GM21360 (cell line): ENCODE results near the gene FAM210A.
"Not testable (repeated sequence)": the region's sequence is repeated elsewhere in the genome, so short reads cannot be mapped to it uniquely, and the experiment has no call there.

ENCODE experiments used
- ATAC-seq: cut with Tn5 transposase; IDR thresholded peaks from one replicate; pipeline ENCODE4 v1.9.1; 2021; ENCODE audit warnings: mild to moderate bottlenecking, moderate library complexity; ENCODE audit not compliant: unreplicated experiment

The FAM210A gene, protein sequence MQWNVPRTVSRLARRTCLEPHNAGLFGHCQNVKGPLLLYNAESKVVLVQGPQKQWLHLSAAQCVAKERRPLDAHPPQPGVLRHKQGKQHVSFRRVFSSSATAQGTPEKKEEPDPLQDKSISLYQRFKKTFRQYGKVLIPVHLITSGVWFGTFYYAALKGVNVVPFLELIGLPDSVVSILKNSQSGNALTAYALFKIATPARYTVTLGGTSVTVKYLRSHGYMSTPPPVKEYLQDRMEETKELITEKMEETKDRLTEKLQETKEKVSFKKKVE

DNA sequence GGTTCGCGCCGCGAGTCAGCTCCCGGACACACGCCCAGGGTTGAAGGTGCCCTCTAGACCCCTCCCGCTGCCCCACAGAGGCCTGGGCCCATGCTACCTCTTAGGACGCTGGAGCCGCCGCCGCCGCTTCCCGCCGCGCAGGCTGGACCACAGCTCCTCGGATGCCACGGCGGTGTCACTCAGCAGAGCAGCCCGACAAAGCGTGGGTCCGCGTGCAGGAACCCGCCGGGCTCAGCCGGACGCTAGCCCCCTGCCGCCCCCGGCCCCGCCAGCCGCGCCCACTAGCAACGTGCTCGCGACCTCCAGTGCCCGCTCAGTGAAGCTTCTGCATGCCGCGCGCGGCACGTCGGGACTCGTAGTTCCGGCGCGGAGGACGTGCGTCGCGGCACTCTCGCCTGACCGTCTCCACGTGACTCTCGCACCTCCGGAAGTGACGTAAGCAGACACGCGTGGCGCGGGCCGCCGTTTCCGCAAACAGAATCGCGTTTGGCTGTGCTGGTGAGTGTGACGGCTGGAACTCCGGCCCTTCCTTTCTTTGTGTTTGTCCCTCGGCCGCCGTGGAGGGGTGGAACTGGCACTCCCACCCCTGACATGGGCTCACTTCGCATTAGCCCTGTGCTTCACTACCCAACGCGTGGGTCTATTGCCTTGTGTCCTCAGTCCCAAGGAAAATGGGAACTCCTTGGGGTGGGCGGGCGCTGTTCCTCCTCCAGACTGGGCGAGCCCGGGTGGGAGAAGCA, at the start of gene FAM210A, which contains the start of gene RNMT:
Gene FAM210A (minus strand): TSS at position 327 of the 740 bp plus-strand sequence. CDS start 44,481 bp downstream, outside the sequence.
Gene RNMT (plus strand): TSS at position 442 of the 740 bp plus-strand sequence. CDS start 4,845 bp downstream, outside the sequence.
- peak; percentile 86 for ATAC-seq

DNA sequence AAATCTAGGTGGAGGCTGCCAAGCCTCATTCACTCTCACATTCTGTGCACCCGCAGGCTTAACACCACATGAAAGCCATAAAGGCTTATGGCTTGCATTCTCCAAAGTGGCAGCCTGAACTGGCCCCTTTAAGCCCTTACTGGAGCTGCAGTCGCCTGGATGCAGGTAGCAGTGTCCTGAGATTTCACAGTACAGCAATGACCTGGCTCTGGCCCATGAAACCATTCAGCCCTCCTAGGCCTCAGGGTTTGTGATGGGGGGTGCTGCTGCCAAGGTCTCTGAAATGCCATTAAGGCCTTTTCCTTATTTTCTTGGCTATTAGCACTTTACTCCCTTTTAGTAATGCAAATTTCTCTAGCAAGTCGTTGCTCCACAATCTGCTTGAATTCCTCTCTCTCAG, 48.7 kb upstream of the FAM210A start:
- no peak for ATAC-seq

DNA sequence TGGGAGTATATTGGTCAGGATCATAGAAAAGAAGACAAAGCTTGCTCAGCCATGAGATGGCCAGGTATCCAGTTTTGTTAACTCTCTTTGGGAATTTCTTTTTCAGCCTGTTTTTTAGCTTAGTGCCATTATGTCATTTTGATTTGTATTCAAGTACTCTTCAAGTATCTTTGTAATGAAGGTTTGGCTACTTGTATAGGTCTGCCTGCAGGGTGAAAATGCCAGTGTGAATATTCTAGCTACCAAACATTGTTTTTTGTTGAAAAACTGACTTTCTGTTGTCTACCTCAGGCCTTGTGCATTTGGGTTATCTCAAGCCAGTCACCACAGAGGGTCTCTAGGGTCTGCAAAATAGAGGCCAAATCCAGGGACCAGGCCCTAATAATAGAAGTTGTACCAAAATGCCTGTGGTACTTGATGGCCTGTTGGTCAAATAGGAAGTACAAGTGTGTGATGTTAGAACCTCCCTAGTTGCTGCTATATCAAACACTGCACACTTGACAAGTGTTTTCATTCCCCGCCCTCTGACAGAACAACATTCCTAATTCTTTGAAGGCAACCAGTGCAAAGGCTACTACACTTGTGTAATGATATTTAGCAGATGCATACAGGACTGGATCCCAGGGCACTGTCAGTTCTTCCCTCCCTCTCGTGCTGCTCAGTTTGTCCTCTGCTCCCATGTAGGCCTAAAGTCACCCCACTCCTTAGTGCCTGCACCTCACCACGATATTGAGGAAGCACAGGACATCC, 36.5 kb upstream of the FAM210A start:
- no peak for ATAC-seq

DNA sequence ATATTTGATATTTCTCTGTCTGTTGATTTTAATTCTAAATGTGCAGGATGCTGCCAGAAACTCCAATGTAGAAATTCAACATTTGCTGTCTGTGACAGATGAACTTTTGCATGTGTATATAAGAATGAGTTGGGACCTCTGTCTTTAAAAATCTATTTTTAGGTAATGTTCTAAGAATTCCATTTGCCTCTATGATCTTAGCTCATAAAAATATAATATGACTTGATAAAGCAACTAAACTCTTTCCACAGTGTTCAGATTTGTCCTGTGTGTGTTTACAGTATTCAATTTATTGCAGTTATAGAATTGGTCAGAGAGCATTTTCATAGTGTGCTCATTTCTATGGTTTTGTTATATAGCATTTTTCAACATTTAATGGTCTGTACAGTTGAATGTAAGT, 33.7 kb upstream of the FAM210A start:
- no peak for ATAC-seq

DNA sequence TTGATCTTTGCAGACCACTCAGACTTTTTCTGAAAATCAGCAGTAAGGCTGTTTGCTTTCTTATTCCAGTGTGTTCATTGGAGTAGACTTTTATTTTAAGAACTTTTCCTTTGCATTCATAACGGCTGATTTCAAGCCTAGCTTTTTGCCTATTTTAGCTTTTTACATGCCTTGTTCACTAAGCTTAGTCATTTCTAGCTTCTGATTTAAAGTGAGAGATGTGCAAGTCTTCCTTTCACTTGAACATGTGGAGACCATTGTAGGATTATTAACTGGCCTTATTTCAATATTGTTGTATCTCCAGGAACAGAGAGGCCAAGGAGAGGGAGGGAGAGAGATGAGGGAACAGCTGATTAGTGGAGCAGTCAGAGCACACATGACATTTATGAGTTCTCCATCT, 32.3 kb upstream of the FAM210A start:
- no peak for ATAC-seq

DNA sequence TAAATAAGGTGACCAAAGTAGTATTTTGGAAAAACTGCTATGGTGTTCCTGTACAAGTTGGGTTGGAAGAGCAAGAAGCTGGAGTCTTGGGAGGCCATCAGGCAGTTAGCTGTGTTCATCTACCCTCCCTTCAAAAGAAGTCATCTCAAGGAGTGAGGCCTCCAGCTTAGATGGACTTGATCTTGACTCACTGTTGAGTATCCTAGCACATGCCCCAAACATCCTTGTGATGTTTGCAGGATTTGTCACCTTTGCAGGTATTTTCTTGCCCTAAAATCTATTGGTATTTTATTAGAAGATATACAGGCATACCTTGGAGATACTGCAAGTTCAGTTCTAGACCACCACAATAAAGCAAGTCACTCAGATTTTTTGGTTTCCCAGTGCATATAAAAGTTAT, 30.3 kb upstream of the FAM210A start:
- ATAC-seq, result no peak

DNA sequence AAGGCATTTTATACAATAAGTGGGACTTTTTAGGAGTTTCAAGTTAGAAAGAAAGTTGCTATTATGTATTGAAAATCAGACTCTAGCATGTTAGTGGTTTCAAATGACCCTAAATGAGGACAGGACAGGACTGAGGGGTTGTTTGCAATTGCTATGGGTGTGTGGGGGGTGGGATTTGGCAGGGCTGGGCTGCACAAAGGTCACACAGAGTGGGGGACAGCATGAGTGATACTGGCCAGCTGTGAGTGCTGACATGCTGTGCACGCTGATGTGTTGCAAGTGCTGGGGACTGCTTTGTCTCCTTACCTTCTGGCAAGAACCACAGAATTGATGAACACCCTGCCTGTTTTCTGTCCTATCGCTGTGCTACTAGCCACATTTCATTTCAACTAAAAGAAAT, 29.9 kb upstream of the FAM210A start:
- no peak for ATAC-seq

DNA sequence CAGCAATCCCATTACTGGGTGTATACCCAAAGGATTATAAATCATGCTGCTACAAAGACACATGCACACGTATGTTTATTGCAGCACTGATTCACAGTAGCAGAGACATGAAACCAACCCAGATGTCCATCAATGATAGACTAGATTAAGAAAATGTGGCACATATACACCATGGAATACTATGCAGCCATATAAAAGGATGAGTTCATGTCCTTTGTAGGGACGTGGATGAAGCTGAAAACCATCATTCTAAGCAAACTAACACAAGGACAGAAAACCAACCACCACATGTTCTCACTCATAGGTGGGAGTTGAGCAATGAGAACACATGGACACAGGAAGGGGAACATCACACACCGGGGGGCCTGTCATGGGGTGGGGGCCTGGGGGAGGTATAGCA, 25.2 kb upstream of the FAM210A start:
- ATAC-seq, result not testable (repeated sequence)

DNA sequence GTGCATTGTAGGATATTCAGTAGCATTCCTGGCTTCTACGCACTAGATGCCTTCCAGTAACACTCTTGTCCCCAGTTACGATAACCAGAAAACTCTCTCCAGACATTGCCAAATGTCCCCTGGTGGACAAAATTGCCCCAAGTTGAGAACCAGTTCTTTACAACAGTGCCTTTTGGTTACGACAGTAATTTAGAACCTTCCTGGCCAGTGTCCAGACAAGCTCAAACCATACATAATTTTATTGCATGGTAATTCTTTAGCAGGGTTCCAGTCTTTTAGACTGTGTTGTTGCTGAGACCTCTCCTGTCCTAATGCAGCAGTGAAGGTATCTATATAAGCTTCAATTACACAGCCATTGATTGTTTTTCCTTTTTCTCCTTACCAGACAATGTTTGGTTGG, 20.3 kb upstream of the FAM210A start:
- ATAC-seq, result no peak

DNA sequence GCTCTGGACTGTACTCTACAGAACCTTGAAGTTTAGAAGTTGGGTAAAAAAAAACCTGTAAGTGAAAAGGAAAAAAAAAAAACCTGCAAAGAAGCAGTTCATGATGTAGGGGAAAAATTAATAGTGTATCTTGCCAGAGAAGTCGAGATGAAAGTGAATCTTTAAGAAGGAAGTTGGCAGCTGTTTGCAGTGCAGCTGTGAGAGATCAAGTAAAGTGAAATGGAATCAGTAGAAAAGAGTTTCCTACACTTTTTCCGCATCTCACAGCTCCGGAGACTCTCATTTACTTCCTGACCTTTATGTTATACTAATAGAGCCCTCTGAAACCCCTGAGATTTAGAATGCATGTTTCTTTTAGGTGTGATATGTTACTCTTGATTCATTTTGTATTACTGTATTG, 19.3 kb upstream of the FAM210A start:
- no peak for ATAC-seq

DNA sequence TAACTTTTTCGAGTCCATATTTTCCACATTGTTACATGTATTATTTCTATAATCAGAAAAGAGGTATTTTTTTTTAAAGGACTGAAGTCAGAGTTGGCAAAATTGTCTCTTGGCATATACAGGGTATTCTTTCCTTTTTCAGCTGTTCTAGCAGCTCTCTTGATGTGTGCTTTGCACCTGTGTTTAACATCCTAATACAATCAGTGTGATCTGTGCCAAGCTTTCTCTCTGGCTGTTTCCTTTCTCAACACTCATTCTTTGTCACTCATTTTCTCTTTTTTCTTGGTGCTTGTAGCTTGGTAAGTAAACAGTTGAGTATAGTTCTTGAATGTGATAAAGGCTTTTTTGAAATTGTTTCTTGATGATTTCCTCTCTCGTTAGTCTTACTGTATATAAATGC, 9.3 kb upstream of the FAM210A start:
- no peak for ATAC-seq

DNA sequence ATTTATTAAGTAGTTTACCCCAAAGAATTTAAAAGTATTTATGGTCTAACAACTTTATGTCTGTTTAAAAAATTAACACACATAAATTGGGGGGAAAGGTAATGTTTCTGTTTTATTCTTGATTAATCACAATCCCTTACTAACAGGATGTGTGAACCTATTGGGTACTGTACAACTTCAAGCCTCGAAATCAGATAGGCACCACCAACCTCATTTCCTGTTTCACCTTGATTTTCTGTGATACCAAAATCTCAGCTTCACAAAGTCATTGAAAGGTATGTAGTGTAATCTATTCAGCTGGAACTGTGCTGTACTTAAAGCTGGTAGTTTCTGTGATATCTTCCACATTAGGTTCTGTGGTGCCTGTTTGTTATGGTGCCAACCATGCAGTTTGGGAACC, 4.1 kb upstream of the FAM210A start:
- ATAC-seq, result no peak

DNA sequence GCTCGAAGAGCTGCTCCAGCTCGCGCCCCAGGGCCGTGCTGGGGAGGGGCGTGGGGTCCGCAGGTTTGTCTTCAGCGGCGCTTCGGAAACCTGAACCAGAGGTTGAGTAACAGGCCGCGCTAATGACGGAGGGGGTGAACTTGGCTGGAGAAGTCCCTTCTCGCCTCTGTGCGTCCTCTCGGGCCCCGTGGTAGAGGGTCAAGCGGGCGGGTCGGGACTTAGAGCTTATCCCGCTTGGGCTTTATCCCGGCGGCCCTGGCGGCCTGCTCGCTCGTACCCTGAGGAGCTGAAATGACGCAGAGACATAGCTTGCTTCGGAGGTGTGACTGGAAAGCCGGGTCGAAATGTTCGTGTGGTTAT, 594 bp upstream of the FAM210A start:
- peak; percentile 7 for ATAC-seq

DNA sequence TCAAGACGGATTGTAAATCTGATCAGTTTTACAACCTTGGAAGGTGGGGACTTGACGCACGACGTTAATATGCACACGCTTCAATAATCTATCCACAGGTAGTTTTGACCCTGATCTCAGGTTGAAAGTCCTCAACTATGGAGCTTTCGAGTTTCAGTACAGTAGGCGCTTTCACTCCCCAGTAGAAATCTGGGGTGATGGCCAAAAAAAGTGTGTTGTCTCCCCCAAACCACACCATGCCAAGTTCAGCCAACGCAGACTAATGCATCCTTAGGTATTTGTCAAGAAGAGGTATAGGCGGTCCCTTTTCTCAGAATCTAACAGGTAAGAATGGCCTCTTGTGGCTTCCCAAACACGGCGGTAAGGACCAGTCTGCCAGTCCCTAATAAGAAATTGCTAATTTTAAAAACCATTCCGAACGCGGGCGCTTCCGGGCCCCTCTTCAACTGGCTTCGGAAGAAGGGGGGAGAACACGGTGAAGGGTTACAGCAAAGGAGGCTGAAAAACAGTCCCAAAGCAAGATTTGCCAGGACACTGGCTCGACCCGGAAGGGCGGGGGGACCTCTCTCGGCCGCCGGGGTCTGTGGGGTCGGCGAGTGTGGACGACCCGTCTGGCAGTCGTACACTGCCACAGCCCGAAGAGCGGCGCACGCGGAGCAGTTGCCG, 659 bp downstream of the FAM210A start:
- ATAC-seq, result no peak

DNA sequence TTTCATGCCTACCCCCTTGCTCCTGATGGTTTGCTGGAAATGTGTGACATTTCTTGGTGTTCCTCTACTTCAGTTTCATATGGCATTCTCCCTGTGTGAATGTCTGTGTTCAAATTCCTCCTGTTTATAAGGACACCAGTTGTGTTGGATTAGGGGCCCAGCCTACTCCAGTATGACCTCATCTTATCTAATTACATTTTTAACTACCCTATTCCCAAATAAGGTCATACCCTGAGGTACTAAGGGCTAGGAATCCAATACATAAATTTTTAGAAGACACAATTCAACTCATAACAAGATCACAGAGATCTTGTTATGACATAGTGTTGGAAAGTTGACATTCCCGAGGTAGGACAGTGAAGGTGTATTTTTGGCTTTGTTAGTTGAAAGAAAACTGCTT, 5.5 kb downstream of the FAM210A start:
- no peak for ATAC-seq

DNA sequence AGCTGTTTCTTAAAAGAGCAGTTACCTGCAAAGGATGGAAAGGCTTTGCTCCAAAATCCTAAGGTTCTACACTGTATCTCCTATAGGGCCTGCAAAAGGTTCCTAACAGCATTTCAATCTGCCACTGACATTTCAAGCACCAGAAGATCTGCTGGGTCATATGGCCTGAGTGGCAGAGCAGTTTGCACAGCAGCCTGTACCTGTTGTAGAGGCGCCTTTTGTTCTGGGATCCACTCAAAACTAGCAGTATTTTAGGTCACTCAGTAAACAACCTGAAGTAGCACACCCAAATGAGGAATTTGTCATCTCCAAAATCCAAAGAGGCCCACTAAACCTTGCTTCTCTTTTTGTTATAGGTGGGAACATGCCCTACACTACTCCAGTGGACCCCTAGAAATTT, 6.2 kb downstream of the FAM210A start:
- no peak for ATAC-seq

DNA sequence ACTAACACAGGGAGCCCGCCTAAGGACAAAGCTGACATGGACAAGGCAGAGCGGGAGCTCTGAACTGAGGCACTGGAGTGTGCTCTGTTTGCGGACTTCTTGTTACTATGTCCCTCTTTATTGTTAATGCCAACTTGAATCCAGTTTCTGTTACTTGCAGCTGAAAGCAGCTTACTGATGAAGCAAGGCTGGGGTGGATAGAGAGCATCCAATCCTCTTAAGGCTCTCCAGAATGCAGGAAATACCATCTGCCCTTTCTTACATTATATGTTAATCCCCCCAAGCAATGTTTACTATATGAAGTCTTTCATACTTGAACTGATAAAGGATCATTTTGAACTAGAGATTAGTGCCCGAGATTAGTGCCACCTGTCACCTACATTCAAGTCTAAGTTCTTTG, 9.4 kb downstream of the FAM210A start:
- ATAC-seq, result no peak

DNA sequence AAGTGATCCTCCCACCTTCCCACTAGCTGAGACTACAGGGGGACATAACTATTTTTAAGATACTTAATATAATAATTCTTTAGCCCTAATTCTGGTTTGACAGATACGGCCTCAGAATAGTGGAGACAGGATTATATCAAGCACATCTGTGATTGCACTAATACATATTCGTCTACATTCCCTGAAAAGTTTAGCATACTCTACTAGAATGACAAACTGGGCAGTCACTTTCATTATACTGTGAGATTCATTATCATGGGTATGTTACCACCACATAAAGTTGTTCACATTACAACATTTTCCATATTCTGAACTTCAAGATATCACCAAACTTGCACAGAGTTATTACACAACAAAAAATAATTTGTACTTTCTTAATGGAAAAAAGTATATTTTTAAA, 11.0 kb downstream of the FAM210A start:
- ATAC-seq, result no peak

DNA sequence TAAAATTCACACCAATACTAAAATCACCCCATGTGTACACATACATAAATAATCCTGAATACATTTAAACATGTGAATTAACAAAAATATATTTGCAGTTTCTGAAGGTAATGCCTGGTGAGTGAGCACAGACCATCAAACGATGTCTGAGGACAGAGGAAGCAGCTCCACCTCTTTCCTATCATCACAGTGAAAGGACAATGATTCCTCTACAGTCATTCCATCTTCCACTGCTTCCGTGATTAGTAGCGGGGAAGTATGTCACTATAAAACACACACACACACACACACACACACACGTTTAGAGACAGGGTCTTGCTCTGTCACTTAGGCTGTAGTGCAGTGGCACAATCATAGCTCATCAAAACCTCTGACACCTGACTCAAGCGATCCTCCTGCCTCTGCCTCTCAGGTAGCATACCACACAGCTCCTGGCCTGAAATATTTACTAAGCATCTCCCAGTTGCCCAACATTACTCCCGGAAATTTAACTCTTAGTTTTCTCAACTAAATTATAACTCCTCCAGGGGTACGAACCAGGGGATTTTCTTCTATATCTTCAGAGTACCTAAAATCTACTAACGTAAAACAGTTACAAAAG, 12.8 kb downstream of the FAM210A start:
- no peak for ATAC-seq

DNA sequence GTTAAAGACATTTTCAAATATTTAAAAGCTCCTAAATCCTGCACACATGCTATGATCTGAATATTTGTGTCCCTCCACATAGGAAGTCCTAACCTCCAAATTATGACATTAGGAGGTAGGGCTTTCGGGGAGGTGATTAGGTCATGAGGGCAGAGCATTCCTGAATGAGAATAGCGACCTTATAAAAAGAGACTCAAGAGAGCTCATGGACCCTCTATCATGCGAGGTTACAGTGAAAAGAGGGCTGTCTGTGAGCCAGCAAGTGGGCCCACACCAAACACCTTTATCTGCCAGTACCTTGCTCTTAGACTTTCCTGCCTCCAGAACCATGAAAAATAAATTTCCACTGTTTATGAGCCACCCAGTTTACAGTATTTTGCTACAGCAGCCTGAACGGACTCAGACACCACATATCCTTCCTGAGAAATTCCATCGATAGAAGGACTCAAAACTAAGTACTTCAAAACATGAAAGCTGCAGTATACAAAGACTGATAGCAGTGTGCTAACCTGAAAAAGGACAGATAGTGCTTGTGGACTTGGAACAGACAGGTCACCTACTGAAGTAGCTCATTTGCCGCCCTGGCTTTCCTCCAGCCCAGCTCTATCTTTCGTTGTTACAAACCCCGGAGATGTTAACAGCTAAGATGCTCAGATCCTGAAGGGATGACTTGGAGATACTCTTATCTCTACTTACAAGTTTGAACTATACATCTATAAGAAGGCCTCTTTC, 13.8 kb downstream of the FAM210A start:
- no peak for ATAC-seq
